Endothelial cell of umbilical vein (primary cell): Measurements from ENCODE around the gene SOX13.

Experiments
- CTCF ChIP-seq, 2 donors: IDR thresholded peaks; 1 replicate in 1 of 2; 2 replicates in 1 of 2; pipeline ENCODE4 v1.5.1; 2011; ENCODE audit warnings: low read length in 2 of 2, mild to moderate bottlenecking in 2 of 2, moderate library complexity in 2 of 2, control low read depth in 1 of 2, inconsistent platforms in 1 of 2, low read depth in 1 of 2; ENCODE audit not compliant: insufficient read depth in 1 of 2; ENCODE audit errors: extremely low read depth in 1 of 2
- EZH2 ChIP-seq: IDR thresholded peaks from 2 replicates; pipeline ENCODE4 v1.6.1; 2012; ENCODE audit warnings: borderline replicate concordance, low read depth, mild to moderate bottlenecking, moderate library complexity, low read length, inconsistent platforms; ENCODE audit not compliant: severe bottlenecking
- MYC ChIP-seq: IDR thresholded peaks from one replicate; pipeline ENCODE4 v1.6.1; 2011; ENCODE audit warnings: mild to moderate bottlenecking, low read depth, low read length
- POLR2AphosphoS5 ChIP-seq: IDR thresholded peaks from 2 replicates; pipeline ENCODE4 v1.6.1; 2012; ENCODE audit warnings: low read depth, mild to moderate bottlenecking, control low read depth, low read length, moderate library complexity; ENCODE audit not compliant: insufficient read depth

- TF ChIP-seq CTCF (IDR thresholded peaks at IDR 0.05; ENCODE audit: extremely low read depth in 1 of 2, insufficient read depth in 1 of 2, low read depth in 1 of 2, low read length in 2 of 2): no peak
- no peak for TF ChIP-seq EZH2
- TF ChIP-seq POLR2AphosphoS5: no peak
- TF ChIP-seq MYC: no peak
Measured at GRCh38 chr1:204087181-204087892, 14.4 kb downstream of the SOX13 start.
